ENCODE data around the gene CLEC4E.
"Not testable (repeated sequence)": the region's sequence is repeated elsewhere in the genome, so short reads cannot be mapped to it uniquely, and the experiment has no call there.

CLEC4E gene

GRCh38 chr12:8513256-8513655, 27.4 kb downstream of the CLEC4E start, which contains the start of gene CLEC4D:
CLEC4D (plus strand) TSS chr12:8513503; CDS start chr12:8513733, 230 bp downstream.
- peaks cover 10 to 18% of the 10 kb centered on the region in 2 donors for H3K4me1 Mint-ChIP-seq
- no peak within 1 kb of the TSS for H3K4me3 Mint-ChIP-seq
- H3K9me3 Mint-ChIP-seq, result no peaks in the 10 kb centered on the region
- no peaks in the 10 kb centered on the region for H3K36me3 Mint-ChIP-seq
- H3K27me3 Mint-ChIP-seq, result peaks cover 30 to 53% of the 10 kb centered on the region in 2 donors
- no peak within 1 kb of the TSS for H3K27ac Mint-ChIP-seq
- ATAC-seq (replicated peaks), result no peak
- no peak for DNase-seq

GRCh38 chr12:8508910-8509841, 31.5 kb downstream of the CLEC4E start:
- ATAC-seq (replicated peaks) (peak; percentile 67 to 78), DNase-seq (peak; percentile 13)
- Mint-ChIP-seq H3K36me3 (no peaks in the 10 kb centered on the region), H3K27ac (peak overlapping the region; percentile 20), H3K27me3 (peaks cover 45 to 58% of the 10 kb centered on the region in 2 donors), H3K9me3 (no peaks in the 10 kb centered on the region), H3K4me1 (peaks cover 10 to 19% of the 10 kb centered on the region in 2 donors), H3K4me3 (no peak overlapping the region)

GRCh38 chr12:8508223-8508622, 32.5 kb downstream of the CLEC4E start:
- peaks cover 40 to 52% of the 10 kb centered on the region in 2 donors for H3K27me3 Mint-ChIP-seq
- no peaks in the 10 kb centered on the region for H3K36me3 Mint-ChIP-seq
- H3K4me1 Mint-ChIP-seq, result peaks cover 10 to 19% of the 10 kb centered on the region in 2 donors
- H3K4me3 Mint-ChIP-seq, result no peak overlapping the region
- DNase-seq (no peak), ATAC-seq (replicated peaks) (no peak)
- H3K27ac Mint-ChIP-seq, result no peak overlapping the region
- H3K9me3 Mint-ChIP-seq, result no peaks in the 10 kb centered on the region

GRCh38 chr12:8507596-8507995, 33.1 kb downstream of the CLEC4E start:
- no peak for DNase-seq
- ATAC-seq (replicated peaks), result no peak
- Mint-ChIP-seq H3K27me3 (peaks cover 36 to 46% of the 10 kb centered on the region in 2 donors), H3K36me3 (no peaks in the 10 kb centered on the region), H3K4me1 (peaks cover 10 to 19% of the 10 kb centered on the region in 2 donors), H3K27ac (no peak overlapping the region), H3K9me3 (no peaks in the 10 kb centered on the region), H3K4me3 (no peak overlapping the region)

- H3K4me3 Mint-ChIP-seq, result no peak overlapping the region
- H3K27me3 Mint-ChIP-seq, result peaks cover 27 to 30% of the 10 kb centered on the region in 2 donors
- peaks cover 5 to 21% of the 10 kb centered on the region in 2 donors for H3K4me1 Mint-ChIP-seq
- ATAC-seq (replicated peaks), result no peak
- H3K9me3 Mint-ChIP-seq, result no peaks in the 10 kb centered on the region
- H3K27ac Mint-ChIP-seq, result no peak overlapping the region
- no peak for DNase-seq
- H3K36me3 Mint-ChIP-seq, result no peaks in the 10 kb centered on the region
These were observed 36.4 kb downstream of the CLEC4E start for GRCh38 chr12:8504351-8504750.

- DNase-seq (no peak), ATAC-seq (replicated peaks) (peak; percentile 92 to 97)
- Mint-ChIP-seq H3K4me1 (peaks cover 3 to 10% of the 10 kb centered on the region in 2 donors), H3K4me3 (no peak overlapping the region), H3K36me3 (no peaks in the 10 kb centered on the region), H3K27ac (no peak overlapping the region), H3K9me3 (no peaks in the 10 kb centered on the region), H3K27me3 (peaks cover 22 to 26% of the 10 kb centered on the region in 2 donors)
These were observed 39.0 kb downstream of the CLEC4E start for GRCh38 chr12:8501720-8502119.

- peaks cover 3 to 14% of the 10 kb centered on the region in 2 donors for H3K4me1 Mint-ChIP-seq
- no peak overlapping the region for H3K4me3 Mint-ChIP-seq
- H3K27ac Mint-ChIP-seq, result no peak overlapping the region
- H3K9me3 Mint-ChIP-seq, result no peaks in the 10 kb centered on the region
- ATAC-seq (replicated peaks) (no peak), DNase-seq (no peak)
- no peaks in the 10 kb centered on the region for H3K36me3 Mint-ChIP-seq
- H3K27me3 Mint-ChIP-seq, result peaks cover 28 to 45% of the 10 kb centered on the region in 2 donors
These were observed 41.1 kb downstream of the CLEC4E start for GRCh38 chr12:8499616-8500015.

GRCh38 chr12:8496074-8496473, 44.6 kb downstream of the CLEC4E start:
- not testable (repeated sequence) for H3K4me3 Mint-ChIP-seq; ATAC-seq (replicated peaks); H3K9me3 Mint-ChIP-seq; H3K36me3 Mint-ChIP-seq; H3K27ac Mint-ChIP-seq; DNase-seq
- H3K4me1 Mint-ChIP-seq, result peaks cover 7 to 25% of the 10 kb centered on the region in 2 donors
- H3K27me3 Mint-ChIP-seq, result peaks cover 37 to 54% of the 10 kb centered on the region in 2 donors

GRCh38 chr12:8495671-8496070, 45.0 kb downstream of the CLEC4E start:
- not testable (repeated sequence) for DNase-seq; H3K36me3 Mint-ChIP-seq; H3K9me3 Mint-ChIP-seq; ATAC-seq (replicated peaks); H3K4me3 Mint-ChIP-seq; H3K27ac Mint-ChIP-seq
- Mint-ChIP-seq H3K27me3 (peaks cover 37 to 54% of the 10 kb centered on the region in 2 donors), H3K4me1 (peaks cover 7 to 25% of the 10 kb centered on the region in 2 donors)

GRCh38 chr12:8493084-8493483, 47.6 kb downstream of the CLEC4E start:
- ATAC-seq (replicated peaks) (peak; percentile 97 to 100), DNase-seq (peak; percentile 66)
- Mint-ChIP-seq H3K27me3 (peaks cover 40 to 48% of the 10 kb centered on the region in 2 donors), H3K4me3 (peak overlapping the region in 1 of 2 donors; percentile 32), H3K36me3 (no peaks in the 10 kb centered on the region), H3K4me1 (peaks cover 7 to 25% of the 10 kb centered on the region in 2 donors), H3K9me3 (no peaks in the 10 kb centered on the region), H3K27ac (no peak overlapping the region)

GRCh38 chr12:8491646-8492530, 48.8 kb downstream of the CLEC4E start:
- DNase-seq, result no peak
- H3K27me3 Mint-ChIP-seq, result peaks cover 40% of the 10 kb centered on the region in 2 donors
- H3K27ac Mint-ChIP-seq, result no peak overlapping the region
- peaks cover 7 to 25% of the 10 kb centered on the region in 2 donors for H3K4me1 Mint-ChIP-seq
- no peaks in the 10 kb centered on the region for H3K36me3 Mint-ChIP-seq
- peak in 1 of 2 donors; percentile 15 for ATAC-seq (replicated peaks)
- no peaks in the 10 kb centered on the region for H3K9me3 Mint-ChIP-seq
- H3K4me3 Mint-ChIP-seq, result no peak overlapping the region

Measured in stimulated activated naive B cell treated with anti-CD40 and anti-IgM and Interleukin-4, amounts not matched to agents 10 μg/mL and 1 μg/mL and 100 μg/mL, for 72 hours (primary cell).